ENCODE measurements around the gene PPP1R26. TPM values are rescaled to one million over a fixed set of nuclear protein-coding genes. Genes with fewer than 3 reads are reported as not detected.

Gene PPP1R26
- total and polyA plus RNA-seq, 2 of the 4 experiments (the other 2 are of a cell fraction): 3.8 to 5.6 TPM

DNA sequence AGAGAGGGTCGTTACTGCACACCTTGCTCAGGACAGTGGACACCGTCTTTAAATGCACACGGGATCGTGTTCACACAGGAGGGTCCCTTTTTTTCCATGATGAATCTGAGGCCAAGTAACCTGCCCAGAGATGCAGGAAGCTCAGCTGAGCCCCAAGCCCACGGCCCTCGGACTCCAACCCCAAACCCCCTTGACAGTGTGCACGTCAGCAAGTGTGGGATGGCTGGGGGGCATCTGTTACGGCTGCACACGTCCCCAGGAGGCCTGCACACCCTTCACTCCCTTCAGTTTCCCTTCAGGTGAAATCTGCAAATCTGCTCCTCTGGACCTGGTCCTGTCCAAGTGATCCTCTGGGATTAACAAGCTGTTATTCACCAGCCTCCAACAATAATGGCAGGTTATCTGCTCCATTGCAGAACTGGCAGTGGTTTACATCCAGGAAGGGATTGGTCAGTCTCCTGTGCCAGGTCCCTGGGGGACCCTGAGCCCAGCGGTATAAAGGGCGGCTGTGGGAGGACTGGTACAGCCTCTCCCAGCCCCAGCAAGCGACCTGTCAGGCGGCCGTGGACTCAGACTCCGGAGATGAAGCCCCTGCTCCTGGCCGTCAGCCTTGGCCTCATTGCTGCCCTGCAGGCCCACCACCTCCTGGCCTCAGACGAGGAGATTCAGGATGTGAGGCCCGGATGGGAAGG lies 41.5 kb downstream of the PPP1R26 start, which contains the start of gene LCN1:
Gene LCN1, plus strand, starts transcription at position 525 of the 692 bp plus-strand sequence. Its CDS starts 58 bp downstream, at position 583.
- POLR2A ChIA-PET (ENCODE audit: unreplicated experiment): no interaction called here
- Histone ChIP-seq H3K27ac (ENCODE audit: insufficient read depth, low read length) (no peak within 1 kb of the TSS), H3K14ac (replicated peaks; ENCODE audit: low read depth, low read length) (no peak within 1 kb of the TSS), H3K36me3 (ENCODE audit: control insufficient read depth, insufficient read depth, low read length) (no peaks in the 10 kb centered on the region), H3K4me3 (ENCODE audit: insufficient read depth, low read depth, low read length) (no peak within 1 kb of the TSS), H2BK20ac (ENCODE audit: low read depth, low read length) (no peak within 1 kb of the TSS), H2BK15ac (ENCODE audit: low read depth, low read length) (no peak within 1 kb of the TSS), H2AK9ac (replicated peaks; ENCODE audit: low read depth, low read length, poor library complexity) (no peak within 1 kb of the TSS), H3K4me2 (ENCODE audit: low read depth, low read length) (no peak within 1 kb of the TSS), H2BK5ac (ENCODE audit: low read depth, low read length, poor library complexity, severe bottlenecking) (no peak within 1 kb of the TSS), H4K20me1 (ENCODE audit: insufficient read depth, low read length) (no peaks in the 10 kb centered on the region), H2AK5ac (ENCODE audit: low read depth, low read length) (no peak within 1 kb of the TSS), H3K4me1 (ENCODE audit: control insufficient read depth, insufficient read depth, low read length) (no peaks in the 10 kb centered on the region), H3K4ac (ENCODE audit: low read depth, low read length) (no peak within 1 kb of the TSS), H3K27me3 (ENCODE audit: control insufficient read depth, insufficient read depth, low read length) (peaks cover 3% of the 10 kb centered on the region; the same call in 1 of the 2 replicates), H3K9me1 (ENCODE audit: insufficient read depth, low read length) (no peaks in the 10 kb centered on the region), H3K9ac (ENCODE audit: low read depth, low read length) (no peak within 1 kb of the TSS), H4K5ac (ENCODE audit: low read depth, low read length) (no peak within 1 kb of the TSS), H4K91ac (ENCODE audit: insufficient read depth, low read depth, low read length) (no peak within 1 kb of the TSS), H3K18ac (ENCODE audit: low read depth, low read length) (no peak within 1 kb of the TSS), H2AFZ (replicated peaks; ENCODE audit: low read length, poor library complexity) (no peak within 1 kb of the TSS), H2BK120ac (ENCODE audit: low read depth, low read length) (no peak within 1 kb of the TSS), H4K8ac (ENCODE audit: low read depth in 2 of 2, low read length in 2 of 2) (no peak within 1 kb of the TSS), H3K23ac (ENCODE audit: low read depth, low read length) (no peak within 1 kb of the TSS), H3K9me3 (ENCODE audit: control insufficient read depth, insufficient read depth, low read length) (no peaks in the 10 kb centered on the region), H3K79me1 (ENCODE audit: low read depth in 1 of 2, low read length in 2 of 2) (no peaks in the 10 kb centered on the region), H3K56ac (ENCODE audit: extremely low read depth, insufficient read depth, low read length) (no peak within 1 kb of the TSS)
- no TSS peak for BruUV-seq (replicated peaks)
- in situ Hi-C loops (cut with MboI; ENCODE audit: low sequenced_read_pairs) (no loop called here), intact Hi-C loops (cut with micrococcal nuclease) (no loop called here), dilution Hi-C loops (cut with HindIII; ENCODE audit: low sequenced_read_pairs, unreplicated experiment) (no loop called here)
- no peak for TF ChIP-seq CHD1 (IDR thresholded peaks at IDR 0.05; ENCODE audit: low read depth, low read length)
- TF ChIP-seq MAFK (IDR thresholded peaks at IDR 0.05; ENCODE audit: low read depth, low read length): no peak
- no peak for TF ChIP-seq RAD21 (IDR thresholded peaks at IDR 0.05; ENCODE audit: low read length)
- no peak for TF ChIP-seq FOS (IDR thresholded peaks at IDR 0.05; ENCODE audit: low read depth, low read length)
- TF ChIP-seq BHLHE40 (IDR thresholded peaks at IDR 0.05; ENCODE audit: low read depth, low read length): no peak
- 85% methylated on average over 4 of the region's 18 CpGs; no CpG with 5 or more reads in 1 of the 2 experiments for WGBS, 2 experiments (ENCODE audit: extremely low coverage in 2 of 2, insufficient read length in 1 of 2)
- CTCF ChIA-PET: no interaction called here
- ATAC-seq (ENCODE audit: low read depth) (no peak), DNase-seq (no peak)
